SK-N-MC (cell line): ENCODE data around the gene FLNA.

ENCODE experiments used
- DNase-seq: peaks from one replicate; pipeline ENCODE4 v3.0.0-alpha.2; 2011; ENCODE audit warnings: low read depth, low spot score
- H3K27ac ChIP-seq: fragments of 200-600 bp; sonication (generic); 2 replicates; pipeline ENCODE4 v1.5.1; 2016; ENCODE audit warnings: mixed run types
- H3K36me3 ChIP-seq: fragments of 200-600 bp; sonication (generic); 2 replicates; pipeline ENCODE4 v1.6.1; 2017; ENCODE audit warnings: antibody characterized with exemption, low read length, mixed read lengths; ENCODE audit not compliant: insufficient read depth
- H3K4me3 ChIP-seq: fragments of 200-600 bp; sonication (generic); 2 replicates; pipeline ENCODE4 v1.5.1; 2016
- H3K9ac ChIP-seq: fragments of 200-600 bp; sonication (generic); 2 replicates; pipeline ENCODE4 v1.8.0; 2017; ENCODE audit warnings: mixed run types, mixed read lengths; ENCODE audit not compliant: insufficient read length
- H3K9me3 ChIP-seq: fragments of 200-600 bp; sonication (generic); 2 replicates; pipeline ENCODE4 v1.6.1; 2017; ENCODE audit warnings: low read depth, mild to moderate bottlenecking, antibody characterized with exemption, low read length, moderate library complexity, mixed read lengths
- EZH2 ChIP-seq: fragments of 200-600 bp; sonication (generic); IDR thresholded peaks from one replicate; pipeline ENCODE4 v1.6.1; 2017; ENCODE audit warnings: antibody characterized with exemption
- FOXP2 ChIP-seq: optimal IDR thresholded peaks from 2 replicates; pipeline ENCODE3; 2011; ENCODE audit warnings: mild to moderate bottlenecking, moderate library complexity; ENCODE audit not compliant: insufficient read depth; ENCODE audit errors: extremely low read length, control extremely low read depth
- POLR2AphosphoS5 ChIP-seq: IDR thresholded peaks from 2 replicates; pipeline ENCODE4 v1.6.1; 2012; ENCODE audit warnings: mild to moderate bottlenecking, low read depth, low read length, borderline replicate concordance

Gene FLNA

GRCh38 chrX:154334496-154334895 is 39.9 kb downstream of the FLNA start:
- Histone ChIP-seq H3K9ac (no peak overlapping the region), H3K27ac (no peak overlapping the region), H3K4me3 (no peak overlapping the region), H3K36me3 (no peaks in the 10 kb centered on the region), H3K9me3 (no peaks in the 10 kb centered on the region)
- TF ChIP-seq POLR2AphosphoS5 (no peak), FOXP2 (no peak), EZH2 (no peak)
- DNase-seq: no peak

- H3K27ac ChIP-seq: no peak overlapping the region
- TF ChIP-seq POLR2AphosphoS5: no peak
- TF ChIP-seq FOXP2: no peak
- TF ChIP-seq EZH2: no peak
- H3K36me3 ChIP-seq: no peaks in the 10 kb centered on the region
These were observed 40.6 kb downstream of the FLNA start for GRCh38 chrX:154333837-154334271.

DNA sequence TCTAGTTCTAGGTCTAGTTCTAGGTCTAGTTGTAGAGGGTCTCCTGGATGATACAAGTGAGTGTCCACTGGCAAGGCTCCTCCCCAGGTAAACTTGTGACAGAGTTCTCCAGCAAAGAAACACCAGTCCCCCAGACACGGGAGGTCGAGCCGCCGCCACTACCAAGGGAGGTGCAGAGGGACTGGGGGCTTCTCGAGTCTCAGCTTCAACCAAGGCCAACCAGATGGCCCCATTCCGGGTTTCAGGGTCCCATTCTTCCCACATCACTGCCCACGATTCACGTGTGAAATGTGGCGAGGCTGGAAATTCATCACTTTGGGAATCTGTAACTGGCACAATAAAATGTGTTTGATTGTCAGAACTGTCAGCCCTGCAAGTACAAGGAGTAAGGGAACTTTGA is 41.3 kb downstream of the FLNA start:
- Histone ChIP-seq H3K9me3 (no peaks in the 10 kb centered on the region), H3K4me3 (no peak overlapping the region), H3K27ac (no peak overlapping the region), H3K36me3 (no peaks in the 10 kb centered on the region), H3K9ac (no peak overlapping the region)
- TF ChIP-seq FOXP2 (no peak), EZH2 (no peak), POLR2AphosphoS5 (no peak)
- DNase-seq: no peak

More at GRCh38 chrX:154333837-154334271, 40.6 kb downstream of the FLNA start:
- H3K9me3 ChIP-seq: no peaks in the 10 kb centered on the region
- no peak overlapping the region for H3K4me3 ChIP-seq
- H3K9ac ChIP-seq: no peak overlapping the region
- no peak for DNase-seq

- H3K9ac ChIP-seq: no peak overlapping the region
- TF ChIP-seq POLR2AphosphoS5 (no peak), EZH2 (no peak), FOXP2 (no peak)
- H3K4me3 ChIP-seq: no peak overlapping the region
- no peak for DNase-seq
- H3K9me3 ChIP-seq: no peaks in the 10 kb centered on the region
- no peaks in the 10 kb centered on the region for H3K36me3 ChIP-seq
- no peak overlapping the region for H3K27ac ChIP-seq
These were observed 41.9 kb downstream of the FLNA start for GRCh38 chrX:154332561-154332960.

- H3K9me3 ChIP-seq: no peaks in the 10 kb centered on the region
- no peak overlapping the region for H3K4me3 ChIP-seq
- H3K36me3 ChIP-seq: no peaks in the 10 kb centered on the region
- H3K27ac ChIP-seq: no peak overlapping the region
- DNase-seq: no peak
- H3K9ac ChIP-seq: no peak overlapping the region
- TF ChIP-seq FOXP2 (no peak), POLR2AphosphoS5 (no peak), EZH2 (no peak)
These were observed 45.1 kb downstream of the FLNA start for GRCh38 chrX:154329294-154329693.

- DNase-seq: no peak
- H3K36me3 ChIP-seq: no peaks in the 10 kb centered on the region
- H3K27ac ChIP-seq: no peak overlapping the region
- no peak overlapping the region for H3K4me3 ChIP-seq
- no peak overlapping the region for H3K9ac ChIP-seq
- H3K9me3 ChIP-seq: no peaks in the 10 kb centered on the region
- TF ChIP-seq FOXP2: no peak
These were observed 45.8 kb downstream of the FLNA start for GRCh38 chrX:154328646-154329045.

GRCh38 chrX:154327038-154327820 is 47.2 kb downstream of the FLNA start:
- TF ChIP-seq FOXP2 (no peak), EZH2 (no peak), POLR2AphosphoS5 (no peak)

GRCh38 chrX:154325541-154325940 is 48.9 kb downstream of the FLNA start:
- TF ChIP-seq EZH2 (no peak), FOXP2 (no peak), POLR2AphosphoS5 (no peak)
- Histone ChIP-seq H3K9me3 (no peaks in the 10 kb centered on the region), H3K9ac (no peak overlapping the region), H3K36me3 (no peaks in the 10 kb centered on the region), H3K4me3 (no peak overlapping the region), H3K27ac (no peak overlapping the region)
- no peak for DNase-seq

More at GRCh38 chrX:154327038-154327820, 47.2 kb downstream of the FLNA start:
- DNase-seq: no peak
- Histone ChIP-seq H3K9me3 (no peaks in the 10 kb centered on the region), H3K36me3 (no peaks in the 10 kb centered on the region), H3K9ac (no peak overlapping the region), H3K4me3 (no peak overlapping the region), H3K27ac (no peak overlapping the region)

DNA sequence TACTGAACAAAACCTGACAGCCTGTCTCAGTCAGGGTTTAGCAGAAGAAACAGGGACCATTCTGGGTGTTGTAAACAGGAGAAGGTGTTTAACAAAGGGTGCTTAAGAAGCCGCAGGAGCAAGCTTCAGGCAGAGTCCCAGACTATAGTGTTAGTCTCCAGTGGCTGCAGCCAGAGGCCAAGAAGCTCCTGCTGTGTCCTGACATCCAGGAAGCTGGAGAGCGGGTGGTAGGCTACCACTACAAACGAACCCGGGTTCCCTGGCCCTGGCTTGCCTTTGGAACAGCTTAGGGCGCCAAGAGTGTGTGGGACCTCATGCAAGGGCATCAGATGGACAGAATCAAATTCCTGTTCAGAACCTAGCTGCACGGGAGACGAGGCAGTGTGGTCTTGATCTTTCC is 50.9 kb downstream of the FLNA start:
- H3K4me3 ChIP-seq: no peak overlapping the region
- no peaks in the 10 kb centered on the region for H3K9me3 ChIP-seq
- no peak overlapping the region for H3K9ac ChIP-seq

More for the DNA sequence above, 50.9 kb downstream of the FLNA start:
- H3K36me3 ChIP-seq: no peaks in the 10 kb centered on the region
- no peak for DNase-seq
- no peak overlapping the region for H3K27ac ChIP-seq
- TF ChIP-seq FOXP2 (no peak), POLR2AphosphoS5 (no peak), EZH2 (no peak)
